ENCODE results near the gene RAX. TPM values are rescaled to one million over a fixed set of nuclear protein-coding genes. Genes with fewer than 3 reads are reported as not detected.

RAX gene
- total and polyA plus RNA-seq, 8 donors = not detected

DNA sequence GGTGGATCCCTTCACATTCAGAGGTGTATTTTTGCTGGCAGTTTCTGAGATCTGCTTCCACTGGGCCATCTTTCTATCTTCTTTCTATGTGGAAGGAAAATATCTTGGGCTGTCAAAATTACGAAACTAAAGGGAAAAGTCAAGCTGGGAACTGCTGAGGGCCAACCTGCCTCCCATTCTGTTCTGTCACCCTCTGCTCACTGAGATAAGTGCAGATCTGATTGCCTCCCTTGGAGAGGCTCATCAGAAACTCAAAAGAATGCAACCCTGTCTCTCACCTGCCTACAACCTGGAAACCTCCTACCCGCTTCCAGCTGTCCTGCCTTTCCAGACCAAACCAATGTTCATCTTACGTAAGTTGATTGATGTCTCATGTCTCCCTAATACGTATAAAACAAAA, 26.5 kb downstream of the RAX start:
- intact Hi-C loops (cut with DNase I) = no loop called here
- WGBS, 2 donors = 47 to 55% methylated on average over 4 of the region's 4 CpGs
- ATAC-seq (no peak), DNase-seq (no peak), FAIRE-seq (no peak)
- H3K4me3 ChIP-seq = no peak overlapping the region
- H3K4me1 ChIP-seq = no peaks in the 10 kb centered on the region
- peaks cover 0 to 4% (median 0%) of the 10 kb centered on the region in 4 donors for H3K27me3 ChIP-seq
- H3K9me3 ChIP-seq = no peaks in the 10 kb centered on the region
- TF ChIP-seq CTCF (IDR thresholded peaks at IDR 0.05) = no peak
- no peaks in the 10 kb centered on the region for H3K36me3 ChIP-seq
- no peak overlapping the region for H3K27ac ChIP-seq

- no peaks in the 10 kb centered on the region for H3K36me3 ChIP-seq
- TF ChIP-seq CTCF (IDR thresholded peaks at IDR 0.05) = no peak
- DNase-seq (no peak), ATAC-seq (no peak), FAIRE-seq (no peak)
- peaks cover 0 to 4% (median 0%) of the 10 kb centered on the region in 4 donors for H3K27me3 ChIP-seq
- intact Hi-C loops (cut with DNase I) = no loop called here
- H3K4me1 ChIP-seq = no peaks in the 10 kb centered on the region
- no peaks in the 10 kb centered on the region for H3K9me3 ChIP-seq
- H3K27ac ChIP-seq = no peak overlapping the region
- 73 to 82% methylated on average over 2 of the region's 2 CpGs for WGBS, 2 donors
- H3K4me3 ChIP-seq = no peak overlapping the region
Observed at GRCh38 chr18:59242906-59243305, 30.3 kb downstream of the RAX start.

DNA sequence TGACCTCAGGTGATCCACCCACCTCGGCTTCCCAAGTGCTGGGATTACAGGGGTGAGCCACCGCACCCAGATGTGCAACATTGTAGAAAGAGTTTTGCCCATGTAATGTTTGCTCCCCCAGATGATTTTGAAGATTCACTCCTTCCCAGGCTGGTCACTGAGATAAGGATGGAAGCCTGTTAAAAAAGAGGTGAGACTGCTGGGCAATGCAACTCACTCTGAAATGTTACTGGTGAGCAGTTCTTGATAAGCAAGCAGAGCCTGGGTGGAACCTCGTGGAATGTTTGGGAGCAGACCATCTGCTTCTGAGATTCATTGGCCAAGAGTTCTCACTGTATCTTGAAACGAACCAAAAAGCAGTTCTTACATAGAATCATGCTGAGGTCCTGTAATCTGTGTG, 33.6 kb downstream of the RAX start:
- 48 to 50% methylated on average over 4 of the region's 4 CpGs for WGBS, 2 donors
- peaks cover 0 to 2% (median 0%) of the 10 kb centered on the region in 4 donors for H3K27me3 ChIP-seq

GRCh38 chr18:59238385-59238784, 34.9 kb downstream of the RAX start:
- no peaks in the 10 kb centered on the region for H3K27me3 ChIP-seq
- H3K36me3 ChIP-seq = no peaks in the 10 kb centered on the region
- intact Hi-C loops (cut with DNase I) = no loop called here
- no peak overlapping the region for H3K4me3 ChIP-seq
- no peaks in the 10 kb centered on the region for H3K9me3 ChIP-seq
- no peak for TF ChIP-seq CTCF (IDR thresholded peaks at IDR 0.05)
- H3K27ac ChIP-seq = no peak overlapping the region
- DNase-seq (no peak), FAIRE-seq (no peak), ATAC-seq (no peak)
- no peaks in the 10 kb centered on the region for H3K4me1 ChIP-seq

More for the DNA sequence above, 33.6 kb downstream of the RAX start:
- intact Hi-C loops (cut with DNase I) = no loop called here
- FAIRE-seq = no peak
- no peak overlapping the region for H3K27ac ChIP-seq
- no peaks in the 10 kb centered on the region for H3K36me3 ChIP-seq
- no peak overlapping the region for H3K4me3 ChIP-seq
- no peaks in the 10 kb centered on the region for H3K9me3 ChIP-seq
- no peak for TF ChIP-seq CTCF (IDR thresholded peaks at IDR 0.05)
- no peaks in the 10 kb centered on the region for H3K4me1 ChIP-seq
- DNase-seq = no peak
- no peak for ATAC-seq

- intact Hi-C loops (cut with DNase I) = no loop called here
- FAIRE-seq (no peak), ATAC-seq (no peak), DNase-seq (no peak)
- 74 to 87% methylated on average over 6 of the region's 6 CpGs for WGBS, 2 donors
- H3K36me3 ChIP-seq = no peaks in the 10 kb centered on the region
- no peaks in the 10 kb centered on the region for H3K4me1 ChIP-seq
- no peak for TF ChIP-seq CTCF (IDR thresholded peaks at IDR 0.05)
- H3K9me3 ChIP-seq = no peaks in the 10 kb centered on the region
- H3K27ac ChIP-seq = no peak overlapping the region
- no peak overlapping the region for H3K4me3 ChIP-seq
- no peaks in the 10 kb centered on the region for H3K27me3 ChIP-seq
Observed at GRCh38 chr18:59233017-59233410, 40.2 kb downstream of the RAX start.
